Ovary (tissue), 3 donors: ENCODE data around the gene NHSL2.

Experiments
- CTCF ChIP-seq, 3 donors: fragments of 450-650 bp in 2 of 3; fragments of 200-600 bp in 1 of 3; IDR thresholded peaks; one replicate each; pipeline versions ENCODE4 v1.5.1 to v1.8.0; 2016 to 2022; ENCODE audit warnings: antibody characterized with exemption in 3 of 3, mild to moderate bottlenecking in 1 of 3
- EP300 ChIP-seq: sonication (generic); formaldehyde crosslinking; IDR thresholded peaks from one replicate; pipeline ENCODE4 v1.6.1; 2017; ENCODE audit warnings: antibody characterized with exemption
- POLR2A ChIP-seq: fragments of 450-650 bp; IDR thresholded peaks from one replicate; pipeline ENCODE4 v1.6.1; 2017; ENCODE audit warnings: antibody characterized with exemption, mild to moderate bottlenecking, moderate library complexity
- donor health status: DM: no; HTN: no; CAD: no.

GRCh38 chrX:71936632-71937031, 26.0 kb downstream of the NHSL2 start:
- TF ChIP-seq CTCF (IDR thresholded peaks at IDR 0.05) (no peak), POLR2A (no peak), EP300 (no peak)
